ENCODE measurements around the gene DHX40.

The DHX40 gene

DNA sequence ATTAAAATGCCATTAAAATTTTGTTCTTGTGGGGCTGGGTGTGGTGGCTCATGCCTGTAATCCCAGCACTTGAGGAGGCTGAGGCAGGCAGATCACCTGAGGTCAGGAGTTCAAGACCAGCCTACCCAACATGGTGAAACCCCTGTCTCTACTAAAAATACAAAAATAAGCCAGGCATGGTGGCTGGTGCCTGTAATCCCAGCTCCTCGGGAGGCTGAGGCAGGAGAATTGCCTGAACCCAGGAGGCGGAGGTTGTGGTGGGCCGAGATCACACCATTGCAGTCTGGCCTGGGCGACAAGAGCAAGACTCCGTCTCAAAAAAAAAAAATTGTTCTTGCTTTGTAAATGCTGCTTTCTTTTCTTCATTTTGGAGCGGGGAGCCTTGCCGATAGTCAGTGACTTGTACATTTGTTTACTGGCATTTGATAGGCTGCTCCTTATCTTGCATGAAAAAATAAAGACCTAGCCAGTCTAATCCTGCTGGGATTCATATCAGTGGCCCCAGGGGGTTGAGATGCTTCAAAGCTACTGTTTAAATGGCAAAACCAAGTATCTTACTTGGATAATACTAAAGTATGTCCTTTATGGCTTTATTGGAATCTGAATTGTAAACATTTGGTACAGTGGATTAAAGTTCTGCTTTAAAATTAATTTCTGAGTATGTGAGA, 51.0 kb downstream of the DHX40 start:
- H3K4me1 ChIP-seq (ENCODE audit: insufficient read depth, low read length, severe bottlenecking) = peaks cover 19% of the 10 kb centered on the region
- peaks cover 11% of the 10 kb centered on the region; the same call in 1 of the 2 replicates for H3K36me3 ChIP-seq (ENCODE audit: insufficient read depth, low read length)
- H3K9ac ChIP-seq (ENCODE audit: low read length) = no peak overlapping the region
- H4K20me1 ChIP-seq (ENCODE audit: insufficient read depth, low read length) = 0 out of 2 replicates have a peak, but pooled peaks cover 4% of the 10 kb centered on the region
- no peaks in the 10 kb centered on the region for H3K9me2 ChIP-seq (ENCODE audit: low read depth, low read length)
- H3K9me3 ChIP-seq (ENCODE audit: low read length) = no peaks in the 10 kb centered on the region
- no peak overlapping the region for H3K27ac ChIP-seq (ENCODE audit: low read depth, low read length, poor library complexity, severe bottlenecking)
- no peaks in the 10 kb centered on the region for H3F3A ChIP-seq (ENCODE audit: insufficient read depth, low read length)
- no peak overlapping the region for H3K4me2 ChIP-seq (ENCODE audit: low read length)
- no peak overlapping the region for H3K4me3 ChIP-seq (ENCODE audit: low read depth, low read length, poor library complexity, severe bottlenecking)
- no peaks in the 10 kb centered on the region for H3K27me3 ChIP-seq (ENCODE audit: insufficient read depth, low read length)
- TF ChIP-seq, protein P1, sequence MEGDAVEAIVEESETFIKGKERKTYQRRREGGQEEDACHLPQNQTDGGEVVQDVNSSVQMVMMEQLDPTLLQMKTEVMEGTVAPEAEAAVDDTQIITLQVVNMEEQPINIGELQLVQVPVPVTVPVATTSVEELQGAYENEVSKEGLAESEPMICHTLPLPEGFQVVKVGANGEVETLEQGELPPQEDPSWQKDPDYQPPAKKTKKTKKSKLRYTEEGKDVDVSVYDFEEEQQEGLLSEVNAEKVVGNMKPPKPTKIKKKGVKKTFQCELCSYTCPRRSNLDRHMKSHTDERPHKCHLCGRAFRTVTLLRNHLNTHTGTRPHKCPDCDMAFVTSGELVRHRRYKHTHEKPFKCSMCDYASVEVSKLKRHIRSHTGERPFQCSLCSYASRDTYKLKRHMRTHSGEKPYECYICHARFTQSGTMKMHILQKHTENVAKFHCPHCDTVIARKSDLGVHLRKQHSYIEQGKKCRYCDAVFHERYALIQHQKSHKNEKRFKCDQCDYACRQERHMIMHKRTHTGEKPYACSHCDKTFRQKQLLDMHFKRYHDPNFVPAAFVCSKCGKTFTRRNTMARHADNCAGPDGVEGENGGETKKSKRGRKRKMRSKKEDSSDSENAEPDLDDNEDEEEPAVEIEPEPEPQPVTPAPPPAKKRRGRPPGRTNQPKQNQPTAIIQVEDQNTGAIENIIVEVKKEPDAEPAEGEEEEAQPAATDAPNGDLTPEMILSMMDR (IDR thresholded peaks at IDR 0.05; ENCODE audit: low read length) = no peak
- no peak for TF ChIP-seq EZH2 (IDR thresholded peaks at IDR 0.05; ENCODE audit: borderline replicate concordance, low read length)
- H2AFZ ChIP-seq (ENCODE audit: low read length) = no peak overlapping the region
- peaks cover 15% of the 10 kb centered on the region for H3K79me2 ChIP-seq (ENCODE audit: insufficient read depth, low read length)

DNA sequence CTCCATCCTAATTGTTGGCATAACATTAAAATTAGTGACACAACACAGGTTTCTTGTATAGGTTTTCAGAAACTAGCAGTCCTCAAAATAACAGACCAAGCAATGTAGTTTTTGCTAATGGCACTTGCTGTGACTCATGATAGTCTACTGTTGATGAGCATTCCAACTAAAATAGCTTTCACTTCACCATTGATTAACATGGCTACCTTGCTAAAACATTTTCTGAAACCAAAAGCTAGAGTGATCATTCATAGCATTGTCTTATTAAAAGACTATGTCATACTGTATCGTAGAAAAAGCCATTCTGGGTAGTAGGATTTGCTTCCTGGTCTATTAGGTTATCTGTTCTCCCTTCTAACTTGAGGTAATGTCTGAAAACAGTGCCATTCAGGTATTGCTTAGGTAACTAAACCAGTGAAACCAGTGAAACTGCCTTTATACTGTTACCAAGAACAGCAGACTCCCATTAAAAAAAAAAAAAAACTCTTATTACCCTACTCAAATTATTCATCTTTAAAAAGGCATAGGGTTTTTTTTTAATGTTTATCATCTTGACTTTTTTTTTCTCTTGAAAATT, 51.8 kb downstream of the DHX40 start:
- peak overlapping the region; percentile 97 for H3K4me3 ChIP-seq (ENCODE audit: low read depth, low read length, poor library complexity, severe bottlenecking)
- peak overlapping the region; percentile 73 for H3K4me2 ChIP-seq (ENCODE audit: low read length)
- 0 out of 2 replicates have a peak, but pooled peaks cover 4% of the 10 kb centered on the region for H4K20me1 ChIP-seq (ENCODE audit: insufficient read depth, low read length)
- peaks cover 27% of the 10 kb centered on the region for H3K4me1 ChIP-seq (ENCODE audit: insufficient read depth, low read length, severe bottlenecking)
- H3K9ac ChIP-seq (ENCODE audit: low read length) = peak overlapping the region; percentile 100
- peaks cover 23% of the 10 kb centered on the region for H3K79me2 ChIP-seq (ENCODE audit: insufficient read depth, low read length)
- H3K9me2 ChIP-seq (ENCODE audit: low read depth, low read length) = no peaks in the 10 kb centered on the region
- no peaks in the 10 kb centered on the region for H3K9me3 ChIP-seq (ENCODE audit: low read length)
- no peak overlapping the region for H2AFZ ChIP-seq (ENCODE audit: low read length)
- TF ChIP-seq EZH2 (IDR thresholded peaks at IDR 0.05; ENCODE audit: borderline replicate concordance, low read length) = no peak
- TF ChIP-seq, protein P1 (IDR thresholded peaks at IDR 0.05; ENCODE audit: low read length) = no peak
- peaks cover 14% of the 10 kb centered on the region; the same call in 1 of the 2 replicates for H3K36me3 ChIP-seq (ENCODE audit: insufficient read depth, low read length)
- H3K27me3 ChIP-seq (ENCODE audit: insufficient read depth, low read length) = no peaks in the 10 kb centered on the region
- H3F3A ChIP-seq (ENCODE audit: insufficient read depth, low read length) = no peaks in the 10 kb centered on the region
- H3K27ac ChIP-seq (ENCODE audit: low read depth, low read length, poor library complexity, severe bottlenecking) = peak overlapping the region; percentile 93

DNA sequence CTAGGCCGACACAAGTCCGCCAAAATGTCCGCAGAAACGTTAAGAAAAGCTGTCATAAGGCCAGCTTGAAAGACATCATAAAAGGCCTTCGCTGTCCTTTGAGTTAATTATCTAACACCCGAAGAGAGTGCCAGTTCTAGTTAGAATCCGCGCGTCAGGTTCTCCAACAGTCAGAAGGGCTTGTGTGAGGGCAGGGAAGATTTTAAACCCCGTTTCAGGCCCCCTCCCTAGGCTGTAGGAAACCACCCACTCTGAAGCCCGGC, 53.6 kb downstream of the DHX40 start:
- peak overlapping the region; percentile 97 for H3K4me3 ChIP-seq (ENCODE audit: low read depth, low read length, poor library complexity, severe bottlenecking)
- peak overlapping the region; percentile 93 for H3K27ac ChIP-seq (ENCODE audit: low read depth, low read length, poor library complexity, severe bottlenecking)
- peaks cover 41% of the 10 kb centered on the region for H3K79me2 ChIP-seq (ENCODE audit: insufficient read depth, low read length)
- peak overlapping the region; percentile 73 for H3K4me2 ChIP-seq (ENCODE audit: low read length)
- peak overlapping the region; percentile 100 for H3K9ac ChIP-seq (ENCODE audit: low read length)
- 0 out of 2 replicates have a peak, but pooled peaks cover 5% of the 10 kb centered on the region for H4K20me1 ChIP-seq (ENCODE audit: insufficient read depth, low read length)
- no peaks in the 10 kb centered on the region for H3K27me3 ChIP-seq (ENCODE audit: insufficient read depth, low read length)
- no peak overlapping the region for H2AFZ ChIP-seq (ENCODE audit: low read length)
- no peaks in the 10 kb centered on the region for H3K9me3 ChIP-seq (ENCODE audit: low read length)
- peaks cover 45% of the 10 kb centered on the region for H3K4me1 ChIP-seq (ENCODE audit: insufficient read depth, low read length, severe bottlenecking)
- no peaks in the 10 kb centered on the region for H3F3A ChIP-seq (ENCODE audit: insufficient read depth, low read length)
- peaks cover 27% of the 10 kb centered on the region; the same call in 1 of the 2 replicates for H3K36me3 ChIP-seq (ENCODE audit: insufficient read depth, low read length)
- TF ChIP-seq EZH2 (IDR thresholded peaks at IDR 0.05; ENCODE audit: borderline replicate concordance, low read length) = no peak
- no peaks in the 10 kb centered on the region for H3K9me2 ChIP-seq (ENCODE audit: low read depth, low read length)
